GM20431 (cell line): Measurements from ENCODE around the gene SFRP2.

Source experiments
- in situ Hi-C: fragments of 300-500 bp; cut with MseI, MboI; formaldehyde crosslinking; loops from one replicate; pipeline ENCODE4 v1.15.0; 2020; ENCODE audit warnings: low sequenced_read_pairs; ENCODE audit not compliant: unreplicated experiment

The SFRP2 gene

DNA sequence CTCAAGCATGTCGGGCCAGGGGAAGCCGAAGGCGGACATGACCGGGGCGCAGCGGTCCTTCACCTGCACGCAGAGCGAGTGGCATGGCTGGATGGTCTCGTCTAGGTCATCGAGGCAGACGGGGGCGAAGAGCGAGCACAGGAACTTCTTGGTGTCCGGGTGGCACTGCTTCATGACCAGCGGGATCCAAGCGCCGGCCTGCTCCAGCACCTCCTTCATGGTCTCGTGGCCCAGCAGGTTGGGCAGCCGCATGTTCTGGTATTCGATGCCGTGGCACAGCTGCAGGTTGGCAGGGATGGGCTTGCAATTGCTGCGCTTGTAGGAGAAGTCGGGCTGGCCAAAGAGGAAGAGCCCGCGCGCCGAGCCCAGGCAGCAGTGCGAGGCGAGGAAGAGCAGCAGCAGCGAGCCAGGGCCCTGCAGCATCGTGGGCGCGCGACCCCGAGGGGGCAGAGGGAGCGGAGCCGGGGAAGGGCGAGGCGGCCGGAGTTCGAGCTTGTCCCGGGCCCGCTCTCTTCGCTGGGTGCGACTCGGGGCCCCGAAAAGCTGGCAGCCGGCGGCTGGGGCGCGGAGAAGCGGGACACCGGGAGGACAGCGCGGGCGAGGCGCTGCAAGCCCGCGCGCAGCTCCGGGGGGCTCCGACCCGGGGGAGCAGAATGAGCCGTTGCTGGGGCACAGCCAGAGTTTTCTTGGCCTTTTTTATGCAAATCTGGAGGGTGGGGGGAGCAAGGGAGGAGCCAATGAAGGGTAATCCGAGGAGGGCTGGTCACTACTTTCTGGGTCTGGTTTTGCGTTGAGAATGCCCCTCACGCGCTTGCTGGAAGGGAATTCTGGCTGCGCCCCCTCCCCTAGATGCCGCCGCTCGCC is at the start of gene SFRP2:
SFRP2 (minus strand) TSS at position 671 of the 864 bp plus-strand sequence; CDS start at position 423, 248 bp downstream.
- in situ Hi-C loops, result no loop called here

- in situ Hi-C loops, result no loop called here
Measured at GRCh38 chr4:153838564-153838963, 49.7 kb upstream of the SFRP2 start.

- in situ Hi-C loops, result no loop called here
Measured at GRCh38 chr4:153834901-153835300, 46.0 kb upstream of the SFRP2 start.

DNA sequence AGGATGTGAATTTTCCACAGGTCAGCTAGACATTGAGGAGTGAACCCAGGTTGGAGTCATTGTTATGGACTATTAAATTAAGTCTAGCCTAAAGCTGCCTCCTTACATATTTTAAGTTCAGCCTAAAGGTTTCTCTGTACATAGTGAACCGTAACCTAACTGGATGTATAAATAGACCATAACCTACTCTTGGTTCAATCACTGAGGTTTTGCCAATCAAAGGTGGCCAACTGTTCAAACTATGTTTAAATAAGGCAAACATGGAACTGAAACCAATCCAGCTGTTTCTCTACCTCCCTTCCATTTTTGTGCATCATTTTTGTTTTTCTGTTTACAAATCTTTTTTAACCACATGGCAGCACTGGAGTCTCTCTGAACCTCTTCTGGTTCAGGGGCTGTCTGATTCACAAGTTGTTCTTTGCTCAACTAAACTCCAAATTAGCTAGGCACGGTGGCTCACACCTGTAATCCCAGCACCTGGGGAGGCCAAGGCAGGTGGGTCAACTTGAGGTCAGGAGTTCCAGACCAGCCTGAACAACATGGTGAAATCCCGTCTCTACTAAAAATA is 43.9 kb upstream of the SFRP2 start:
- in situ Hi-C loops, result no loop called here

DNA sequence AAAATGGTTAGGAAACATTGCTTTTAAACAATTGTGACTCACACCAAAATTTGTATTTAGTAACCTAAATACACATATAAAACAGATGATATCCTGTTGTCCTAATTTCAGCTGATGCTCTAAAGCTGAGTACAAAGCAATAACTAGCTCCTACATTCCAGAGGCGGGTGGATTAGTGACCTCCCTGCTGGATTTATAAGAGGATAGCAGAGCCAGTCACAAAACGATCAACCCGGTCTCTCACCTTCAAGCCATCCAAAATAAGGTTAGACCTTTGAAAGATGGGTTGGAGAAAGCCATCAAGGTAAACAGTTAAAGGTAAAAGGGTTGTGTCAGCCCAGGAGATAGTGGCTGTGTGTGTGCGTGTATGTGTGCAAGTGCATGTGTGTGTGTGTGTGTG is 43.2 kb upstream of the SFRP2 start:
- in situ Hi-C loops, result no loop called here

DNA sequence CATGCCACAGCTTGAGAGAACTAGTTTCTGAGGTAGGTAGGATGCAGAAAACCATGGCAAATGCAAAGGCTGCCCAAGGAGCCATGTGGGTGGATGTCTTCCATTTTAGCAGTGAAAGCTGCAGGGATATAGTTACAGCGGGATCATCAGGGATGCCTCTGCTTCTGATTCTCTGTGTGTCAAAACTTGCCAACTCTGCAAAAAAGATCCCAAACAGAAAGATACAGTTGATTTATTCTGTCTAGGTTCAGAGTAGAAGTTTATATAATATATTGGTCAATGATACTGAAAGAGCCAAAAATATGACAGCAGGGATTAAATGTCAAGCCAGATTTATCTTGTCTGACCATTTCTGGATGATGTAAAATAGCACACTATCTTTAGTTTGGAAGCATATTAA is 42.4 kb upstream of the SFRP2 start:
- in situ Hi-C loops, result no loop called here

- in situ Hi-C loops, result no loop called here
Measured at GRCh38 chr4:153825691-153826090, 36.8 kb upstream of the SFRP2 start.

DNA sequence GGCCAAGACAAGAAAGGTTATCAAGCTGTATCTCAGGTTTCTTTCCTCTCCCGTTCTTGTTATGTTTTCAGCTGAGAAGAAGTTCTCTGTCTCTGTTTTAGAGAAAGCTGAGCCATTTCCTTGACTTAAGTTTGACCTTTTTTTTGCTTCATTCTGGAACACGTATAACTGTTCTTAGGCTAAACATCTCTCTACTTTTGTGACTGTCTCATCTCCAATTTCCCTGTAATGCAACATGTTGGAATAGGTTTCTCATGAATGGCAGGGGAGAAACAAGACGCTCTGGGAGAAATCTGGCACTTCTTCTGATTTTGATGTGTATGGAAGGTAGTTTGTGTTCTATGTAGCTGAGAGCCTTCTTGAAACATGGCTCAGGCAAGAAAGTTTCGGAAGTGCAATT is 36.2 kb upstream of the SFRP2 start:
- in situ Hi-C loops, result no loop called here

- in situ Hi-C loops, result no loop called here
Measured at GRCh38 chr4:153824501-153824900, 35.6 kb upstream of the SFRP2 start.

GRCh38 chr4:153823483-153823882 is 34.6 kb upstream of the SFRP2 start:
- in situ Hi-C loops, result no loop called here

DNA sequence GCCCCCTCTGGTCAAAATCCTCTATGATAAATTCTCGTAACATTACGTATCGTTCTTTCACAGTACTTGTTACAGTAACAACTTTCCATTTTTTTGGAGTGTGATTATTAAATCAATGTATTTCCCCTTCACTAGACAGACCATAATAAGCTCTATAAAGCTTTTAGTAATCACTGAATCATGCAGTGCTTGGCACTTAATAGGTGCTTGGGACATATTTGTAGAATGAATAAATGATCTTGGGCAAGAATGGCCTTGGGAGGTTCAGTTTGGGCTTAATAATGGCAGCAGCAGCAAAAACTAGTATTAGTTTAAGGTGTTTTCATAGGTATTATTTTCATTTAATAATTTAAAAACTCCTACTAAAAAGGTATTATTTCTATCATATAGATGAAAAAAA is 33.4 kb upstream of the SFRP2 start:
- in situ Hi-C loops, result no loop called here

DNA sequence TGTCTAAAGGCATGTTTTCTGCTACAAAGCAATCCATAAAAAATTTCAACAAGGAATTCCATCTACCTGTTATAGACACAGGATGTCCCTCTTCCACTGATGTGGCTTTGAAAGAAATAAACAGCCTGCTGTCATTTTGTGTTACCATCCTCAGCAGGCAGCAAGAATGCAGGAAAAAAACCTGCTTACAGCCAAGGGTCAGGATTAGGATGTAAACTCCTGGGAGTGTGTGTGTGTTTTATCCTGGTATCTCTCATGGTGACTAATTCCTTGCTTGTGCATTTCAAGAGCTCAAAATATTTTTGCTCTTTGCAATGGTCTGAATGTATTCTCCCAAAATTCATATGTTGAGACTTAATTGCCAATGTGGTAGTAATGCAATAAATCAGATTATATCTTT is 28.6 kb upstream of the SFRP2 start:
- in situ Hi-C loops, result no loop called here

DNA sequence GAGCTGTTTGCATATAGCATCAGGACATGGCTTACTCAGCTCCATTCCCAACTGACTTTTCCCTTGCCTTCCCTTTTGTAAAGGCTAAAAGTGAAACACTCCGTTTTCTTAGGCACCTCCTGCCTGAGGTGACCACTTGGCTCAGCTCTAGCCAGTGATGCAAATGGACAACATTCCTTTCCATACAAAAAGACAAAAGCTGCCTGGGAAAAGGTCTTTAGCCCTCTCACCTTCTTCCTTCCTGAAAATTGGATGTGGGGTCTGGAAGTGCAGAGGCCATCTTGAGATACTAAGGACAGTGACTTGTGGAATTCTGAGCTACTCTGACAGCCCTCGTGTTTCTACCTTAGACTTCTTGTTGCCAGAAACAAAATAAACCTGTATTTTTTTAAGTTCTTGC is 27.7 kb upstream of the SFRP2 start:
- in situ Hi-C loops, result no loop called here

DNA sequence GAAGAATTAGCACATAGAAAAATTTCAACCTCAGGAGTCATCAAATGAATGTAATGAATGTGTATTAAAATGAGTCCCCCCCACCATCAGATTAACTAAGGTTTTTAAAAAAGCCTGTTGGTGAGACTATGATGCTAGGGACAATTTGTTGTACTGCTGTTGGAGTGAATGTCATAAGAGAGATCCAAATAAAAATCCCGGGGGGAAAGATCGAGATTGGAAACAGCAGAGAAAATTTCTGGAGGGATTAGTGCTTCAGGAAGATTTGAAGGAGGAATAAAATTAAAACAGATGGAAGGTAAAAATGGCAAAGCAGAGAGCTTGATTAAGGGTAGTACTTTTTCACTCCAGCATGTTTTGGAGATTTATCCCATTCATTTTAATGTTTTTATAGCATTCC is 25.9 kb upstream of the SFRP2 start:
- in situ Hi-C loops, result no loop called here

- in situ Hi-C loops, result no loop called here
Measured at GRCh38 chr4:153809916-153810810, 21.3 kb upstream of the SFRP2 start.

DNA sequence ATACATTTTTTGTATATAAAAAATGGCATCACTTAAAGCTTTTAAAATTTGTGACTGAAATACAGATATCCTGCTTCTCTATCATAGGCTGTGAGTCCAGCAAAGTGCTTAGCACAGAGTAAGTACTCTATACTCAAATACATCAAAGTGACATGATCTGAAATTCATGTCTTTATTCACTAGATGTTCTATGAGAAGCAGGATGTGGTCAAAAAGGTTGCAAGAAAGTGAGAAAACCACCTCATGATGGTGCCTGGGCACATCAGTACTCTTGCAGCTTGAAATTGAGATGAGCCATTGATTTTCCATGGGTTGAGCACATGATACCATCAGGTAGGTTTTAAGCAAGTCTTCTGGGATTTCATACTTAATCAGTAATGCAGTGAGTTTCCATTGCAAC is 20.4 kb upstream of the SFRP2 start:
- in situ Hi-C loops, result no loop called here

GRCh38 chr4:153808175-153808574 is 19.3 kb upstream of the SFRP2 start:
- in situ Hi-C loops, result no loop called here

DNA sequence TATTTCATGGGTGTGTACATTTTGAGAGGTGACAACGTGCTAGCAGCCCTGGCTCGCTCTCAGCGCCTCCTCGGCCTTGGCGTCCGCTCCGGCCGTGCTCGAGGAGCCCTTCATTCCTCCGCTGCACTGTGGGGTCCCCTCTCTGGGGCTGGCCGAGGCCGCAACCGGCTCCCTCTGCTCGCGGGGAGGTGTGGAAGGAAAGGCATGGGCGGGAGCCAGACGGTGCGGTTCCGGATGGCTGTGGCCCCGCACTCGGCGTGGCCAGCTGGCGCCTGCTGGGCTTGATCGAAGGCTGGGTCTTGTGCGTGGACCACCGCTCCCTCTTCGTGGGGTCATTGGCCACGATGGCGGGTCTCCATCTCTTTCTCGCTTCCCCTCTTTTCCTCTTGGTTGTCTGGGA is 17.2 kb upstream of the SFRP2 start:
- in situ Hi-C loops, result no loop called here

GRCh38 chr4:153804722-153805121 is 15.8 kb upstream of the SFRP2 start:
- in situ Hi-C loops, result no loop called here

- in situ Hi-C loops, result no loop called here
Measured at GRCh38 chr4:153799694-153800074, 10.8 kb upstream of the SFRP2 start.
